ENCODE data around the gene FGF1. TPM values are rescaled to one million over a fixed set of nuclear protein-coding genes. Genes with fewer than 3 reads are reported as not detected.

Gene FGF1
- total and polyA plus RNA-seq, 2 of the 4 experiments (the other 2 are of a cell fraction), result 7.6 to 7.7 TPM

- H3K36me3 ChIP-seq (ENCODE audit: control insufficient read depth, insufficient read depth, low read length), result no peaks in the 10 kb centered on the region
- H2BK20ac ChIP-seq (ENCODE audit: low read depth, low read length), result no peak overlapping the region
- WGBS, 2 experiments (ENCODE audit: extremely low coverage in 2 of 2, insufficient read length in 1 of 2), result no CpG with 5 or more reads among the region's 8 CpGs
- TF ChIP-seq MXI1 (IDR thresholded peaks at IDR 0.05; ENCODE audit: borderline replicate concordance, low read depth, low read length) (no peak), RFX5 (IDR thresholded peaks at IDR 0.05; ENCODE audit: low read depth, low read length) (no peak), MAFK (IDR thresholded peaks at IDR 0.05; ENCODE audit: low read depth, low read length) (no peak), POLR2A (IDR thresholded peaks at IDR 0.05; ENCODE audit: low read depth, low read length) (no peak), CEBPB (IDR thresholded peaks at IDR 0.05; ENCODE audit: low read depth, low read length) (no peak), CHD1 (IDR thresholded peaks at IDR 0.05; ENCODE audit: low read depth, low read length) (no peak), BHLHE40 (IDR thresholded peaks at IDR 0.05; ENCODE audit: low read depth, low read length) (no peak), SMC3 (IDR thresholded peaks at IDR 0.05; ENCODE audit: low read depth, low read length) (no peak), FOS (IDR thresholded peaks at IDR 0.05; ENCODE audit: low read depth, low read length) (no peak)
- ATAC-seq (ENCODE audit: low read depth) (no peak), DNase-seq (no peak)
- H2AK5ac ChIP-seq (ENCODE audit: low read depth, low read length), result no peak overlapping the region
- H3K4me1 ChIP-seq (ENCODE audit: control insufficient read depth, insufficient read depth, low read length), result peaks cover 2% of the 10 kb centered on the region; the same call in 1 of the 2 replicates
- H4K8ac ChIP-seq (ENCODE audit: low read depth in 2 of 2, low read length in 2 of 2), result no peak overlapping the region
- no peak overlapping the region for H2AK9ac ChIP-seq (replicated peaks; ENCODE audit: low read depth, low read length, poor library complexity)
- no peaks in the 10 kb centered on the region for H3K9me1 ChIP-seq (ENCODE audit: insufficient read depth, low read length)
- H2BK15ac ChIP-seq (ENCODE audit: low read depth, low read length), result no peak overlapping the region
- no peak overlapping the region for H3K23ac ChIP-seq (ENCODE audit: low read depth, low read length)
- in situ Hi-C loops (cut with MboI; ENCODE audit: low sequenced_read_pairs), result no loop called here
- H2BK5ac ChIP-seq (ENCODE audit: low read depth, low read length, poor library complexity, severe bottlenecking), result no peak overlapping the region
- H4K5ac ChIP-seq (ENCODE audit: low read depth, low read length), result no peak overlapping the region
- H2AFZ ChIP-seq (replicated peaks; ENCODE audit: low read length, poor library complexity), result no peak overlapping the region
- CTCF ChIA-PET, result no interaction called here
- no peaks in the 10 kb centered on the region for H3K9me3 ChIP-seq (ENCODE audit: control insufficient read depth, insufficient read depth, low read length)
- no peaks in the 10 kb centered on the region for H4K20me1 ChIP-seq (ENCODE audit: insufficient read depth, low read length)
- H3K14ac ChIP-seq (replicated peaks; ENCODE audit: low read depth, low read length), result no peak overlapping the region
- no peak overlapping the region for H4K91ac ChIP-seq (ENCODE audit: insufficient read depth, low read depth, low read length)
- POLR2A ChIA-PET (ENCODE audit: unreplicated experiment), result no interaction called here
- dilution Hi-C loops (cut with HindIII; ENCODE audit: low sequenced_read_pairs, unreplicated experiment), result no loop called here
- H3K4me3 ChIP-seq (ENCODE audit: insufficient read depth, low read depth, low read length), result no peak overlapping the region
- no peak overlapping the region for H3K9ac ChIP-seq (ENCODE audit: low read depth, low read length)
- intact Hi-C loops (cut with micrococcal nuclease), result no loop called here
- H3K18ac ChIP-seq (ENCODE audit: low read depth, low read length), result no peak overlapping the region
- H3K4me2 ChIP-seq (ENCODE audit: low read depth, low read length), result no peak overlapping the region
- BruUV-seq (replicated peaks), result no TSS peak
- H2BK120ac ChIP-seq (ENCODE audit: low read depth, low read length), result no peak overlapping the region
- H3K56ac ChIP-seq (ENCODE audit: extremely low read depth, insufficient read depth, low read length), result no peak overlapping the region
- no peak overlapping the region for H3K4ac ChIP-seq (ENCODE audit: low read depth, low read length)
- no peak overlapping the region for H3K27ac ChIP-seq (ENCODE audit: insufficient read depth, low read length)
- H3K27me3 ChIP-seq (ENCODE audit: control insufficient read depth, insufficient read depth, low read length), result no peaks in the 10 kb centered on the region
- no peaks in the 10 kb centered on the region for H3K79me1 ChIP-seq (ENCODE audit: low read depth in 1 of 2, low read length in 2 of 2)
These were observed 35.0 kb downstream of the FGF1 start for GRCh38 chr5:142650881-142651280.
